ENCODE data around the gene DMD.
"Not testable (repeated sequence)": the region's sequence is repeated elsewhere in the genome, so short reads cannot be mapped to it uniquely, and the experiment has no call there.

Gene DMD

DNA sequence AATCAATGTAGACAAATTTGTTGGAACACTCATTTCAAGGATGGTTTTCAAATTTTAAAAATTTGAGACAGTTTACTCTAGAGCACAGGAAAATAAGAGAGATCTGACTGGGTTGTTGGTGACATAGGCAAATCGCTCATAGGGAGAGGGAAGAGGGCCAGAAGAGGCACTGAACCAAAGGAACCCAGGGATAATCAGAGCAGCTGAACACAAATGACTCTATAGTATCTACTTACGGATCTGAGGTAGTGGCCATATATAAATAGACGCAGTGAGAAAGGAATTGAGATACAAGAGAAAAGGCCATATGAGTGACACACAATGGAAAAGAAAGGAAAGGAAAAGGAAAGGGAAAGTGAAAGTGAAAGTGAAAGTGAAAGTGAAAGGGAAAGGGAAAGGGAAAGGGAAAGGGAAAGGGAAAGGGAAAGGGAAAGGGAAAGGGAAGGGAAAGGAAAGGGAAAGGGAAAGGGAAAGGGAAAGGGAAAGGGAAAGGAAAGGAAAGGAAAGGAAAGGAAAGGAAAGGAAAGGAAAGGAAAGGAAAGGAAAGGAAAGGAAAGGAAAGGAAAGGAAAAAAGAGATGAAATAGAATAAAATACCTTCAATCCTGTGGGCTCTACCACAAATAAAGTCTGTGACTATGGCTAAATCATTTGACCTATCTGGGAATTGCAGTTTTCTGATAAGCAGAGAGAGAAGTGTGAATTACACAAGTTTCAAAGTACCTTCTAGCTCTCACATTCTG, 759.2 kb downstream of the DMD start:
- no peak for DNase-seq

GRCh38 chrX:32448945-32449344, 762.4 kb downstream of the DMD start:
- no peak for DNase-seq

GRCh38 chrX:32448320-32448719, 763.0 kb downstream of the DMD start:
- no peak for DNase-seq

GRCh38 chrX:32447640-32448039, 763.7 kb downstream of the DMD start:
- no peak for DNase-seq

GRCh38 chrX:32443841-32444240, 767.5 kb downstream of the DMD start:
- no peak for DNase-seq

DNA sequence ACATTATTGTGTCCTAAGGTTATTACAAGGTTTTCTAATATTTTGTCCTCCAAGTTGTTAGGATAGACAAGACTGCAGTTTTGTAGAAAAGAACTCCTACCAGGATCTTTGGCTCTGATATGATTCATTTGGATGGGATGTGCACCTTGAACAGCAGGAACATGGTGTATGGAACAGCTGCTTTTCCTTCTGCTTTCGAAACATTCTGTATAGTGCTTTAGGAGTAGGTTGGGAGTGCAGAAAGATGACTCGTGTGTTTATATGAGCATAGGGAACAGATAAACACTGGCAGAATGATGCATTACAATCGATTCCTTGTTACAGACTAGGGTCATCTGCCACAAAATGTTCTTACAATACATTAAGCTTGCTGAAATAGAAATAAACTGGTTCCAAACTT, 790.1 kb downstream of the DMD start:
- no peak for DNase-seq

DNA sequence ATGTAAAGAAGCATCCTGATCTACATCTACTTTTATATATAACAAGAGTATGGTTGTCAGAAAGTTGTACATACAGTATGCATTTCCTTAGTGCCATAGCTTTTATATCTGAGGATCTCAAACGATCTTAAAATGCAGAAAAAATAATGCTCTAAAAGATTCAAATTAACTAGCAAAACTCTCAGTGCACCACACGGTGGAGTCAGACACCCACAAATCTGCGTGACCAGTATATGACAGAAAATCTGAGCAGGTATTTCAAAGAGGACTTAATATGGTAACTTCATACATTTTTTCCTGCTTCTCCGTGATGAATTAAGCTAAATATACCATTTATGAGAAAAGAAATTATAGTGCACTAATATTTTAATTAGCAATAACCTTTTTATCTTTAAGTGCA, 803.0 kb downstream of the DMD start:
- no peak for DNase-seq

DNA sequence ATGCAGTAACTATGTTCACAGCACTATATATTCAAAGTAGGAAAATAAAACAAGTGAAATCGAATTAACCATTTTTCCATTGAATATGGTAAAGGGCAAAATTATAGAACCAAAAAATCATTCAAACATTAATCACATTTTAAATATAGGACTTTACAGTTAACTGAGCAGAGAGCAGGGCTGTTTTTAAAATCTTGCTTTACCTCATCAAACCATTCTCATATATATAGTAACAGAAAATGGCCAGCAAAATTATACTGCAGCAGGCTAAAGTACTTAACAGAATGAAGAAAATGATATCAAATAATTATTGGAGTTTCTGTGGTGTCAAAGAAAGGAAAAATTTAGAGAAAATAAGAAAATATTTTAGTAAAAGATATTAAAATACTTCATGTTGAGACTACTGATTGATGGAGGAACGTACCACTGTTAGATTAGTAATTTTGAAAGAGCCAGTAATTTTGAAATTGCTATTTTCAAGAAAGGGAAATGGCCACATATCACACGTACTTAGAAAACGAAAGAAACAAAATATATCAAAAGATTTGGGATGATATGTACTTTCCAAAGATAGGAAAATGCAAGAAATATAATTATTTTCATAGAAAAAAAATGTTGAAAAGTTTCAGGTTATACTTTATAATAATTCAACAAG, 813.7 kb downstream of the DMD start:
- DNase-seq, result no peak

GRCh38 chrX:32395878-32396277, 815.5 kb downstream of the DMD start:
- DNase-seq, result no peak

DNA sequence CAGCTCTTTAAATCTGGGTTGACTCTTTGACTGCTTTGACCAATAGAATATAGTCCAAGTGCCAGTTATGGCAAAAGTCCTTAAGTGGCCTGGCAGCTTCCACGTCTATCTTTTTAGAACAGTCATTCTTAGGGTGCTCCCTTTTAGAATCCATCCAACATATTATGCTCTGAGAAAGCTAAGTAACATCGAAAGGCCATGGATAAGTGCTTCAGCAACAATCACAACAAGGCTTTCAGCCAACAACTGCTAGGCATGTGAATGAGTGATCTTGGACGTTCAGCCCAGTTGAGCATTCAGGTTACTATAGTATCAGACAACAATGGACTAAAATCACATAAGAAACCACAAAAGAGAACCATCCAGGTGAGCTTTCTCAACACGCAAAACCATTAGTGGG, 818.7 kb downstream of the DMD start:
- DNase-seq, result no peak

DNA sequence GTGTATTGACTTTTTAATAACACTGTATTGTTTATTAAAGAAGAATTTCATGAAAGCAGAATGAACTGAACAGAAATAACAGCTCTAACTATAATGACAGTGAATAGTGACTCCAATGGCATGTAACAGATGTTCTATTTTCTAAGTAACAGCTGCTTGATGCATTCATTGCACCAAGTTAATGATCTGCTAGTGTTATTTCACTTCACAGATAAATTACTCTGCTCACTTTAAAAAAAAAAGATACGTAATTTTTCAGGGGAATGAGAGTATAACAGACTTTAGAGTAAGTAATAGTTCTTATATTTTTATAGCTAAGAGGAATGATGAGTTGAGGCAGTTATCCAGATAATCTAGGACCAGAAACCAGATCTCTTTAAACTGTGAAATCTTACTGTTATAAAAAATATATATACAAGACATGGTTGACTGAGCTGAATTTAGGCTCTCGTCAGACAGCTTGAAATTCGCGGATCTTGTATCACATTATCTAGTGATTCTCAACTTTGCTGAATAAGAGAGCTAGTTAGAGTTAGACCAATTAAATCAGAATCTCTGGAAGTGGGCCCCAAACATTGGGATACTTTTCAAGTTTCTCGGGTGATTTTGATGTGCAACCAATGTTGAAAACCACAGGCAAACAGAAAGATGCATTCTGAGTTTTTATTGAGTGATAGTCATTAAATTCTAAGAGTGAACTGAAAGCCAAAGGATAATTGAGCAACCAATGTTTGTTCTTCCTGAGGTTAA, 840.7 kb downstream of the DMD start:
- DNase-seq, result no peak

DNA sequence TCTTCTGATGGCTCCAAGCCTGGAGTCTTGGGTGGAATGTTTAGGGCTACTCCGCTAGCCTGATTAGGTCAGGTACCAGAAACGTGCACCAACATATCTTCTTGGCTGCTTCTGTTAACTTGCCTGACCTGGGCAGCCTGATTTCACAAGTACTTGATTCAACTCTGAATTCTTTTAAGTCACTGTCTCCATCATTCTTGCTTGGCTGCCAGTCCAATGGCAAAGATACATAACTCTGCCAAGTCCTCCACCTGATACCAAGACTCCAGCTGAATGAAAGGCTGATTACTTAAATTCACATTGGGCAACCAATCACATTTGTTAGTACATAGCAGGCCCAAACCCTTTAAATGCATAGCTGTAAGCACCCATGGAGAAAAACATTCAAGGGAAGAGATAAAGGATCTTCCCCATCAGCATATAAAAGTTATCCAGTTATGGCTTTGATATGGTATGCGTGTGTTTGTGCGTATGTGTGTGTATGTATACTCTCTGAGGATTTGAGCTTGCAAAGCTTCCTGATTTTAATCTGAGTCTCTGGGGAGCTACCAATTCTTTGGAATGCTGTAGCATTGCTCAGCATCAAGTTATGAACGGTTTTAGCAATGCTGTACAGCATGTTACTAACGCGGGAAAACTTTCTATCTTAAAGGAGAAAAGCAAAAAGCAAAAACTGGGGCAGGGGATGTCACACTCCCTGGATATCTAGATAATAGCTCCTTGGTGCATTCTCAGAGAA, 917.2 kb downstream of the DMD start:
- no peak for DNase-seq

GRCh38 chrX:32289356-32289755, 922.0 kb downstream of the DMD start:
- no peak for DNase-seq

DNA sequence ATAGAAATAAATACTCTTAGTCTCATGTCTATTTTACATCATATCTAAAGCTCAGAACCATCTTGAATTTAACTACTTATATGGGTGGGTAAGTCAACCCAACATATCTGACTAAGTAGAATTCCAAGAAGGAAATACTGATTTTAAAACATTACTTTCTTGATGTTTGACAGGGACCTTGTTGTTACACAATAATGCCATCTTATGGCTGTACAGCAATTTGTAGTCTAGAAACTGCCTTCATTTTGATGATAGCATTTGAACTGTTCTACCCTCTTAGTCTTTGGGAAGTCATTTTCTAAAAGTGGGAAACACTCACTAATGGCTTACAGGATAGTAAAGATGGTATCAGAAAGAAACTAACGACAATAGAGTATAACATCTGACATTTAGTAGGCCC, 929.5 kb downstream of the DMD start:
- no peak for DNase-seq

- DNase-seq, result no peak
Measured at GRCh38 chrX:32280921-32281320, 930.4 kb downstream of the DMD start.

DNA sequence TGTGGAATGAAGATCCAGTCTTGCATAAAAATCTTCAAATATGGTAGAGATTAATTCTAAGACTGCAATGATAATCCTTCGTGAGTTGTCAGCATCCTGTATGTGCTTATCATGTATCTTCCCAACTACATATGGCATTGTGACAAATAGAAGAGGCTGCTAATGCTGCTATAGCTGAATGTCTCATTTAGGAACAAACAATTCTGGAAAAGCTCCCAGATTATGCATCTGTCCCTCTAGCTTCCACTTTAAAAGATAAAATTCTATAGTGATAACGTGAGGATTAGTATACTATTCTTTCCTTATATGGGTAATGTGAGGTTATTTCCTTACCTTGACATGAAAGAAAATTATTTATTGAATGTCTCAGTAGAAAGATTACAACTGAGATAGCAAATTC, 930.9 kb downstream of the DMD start:
- no peak for DNase-seq

GRCh38 chrX:32276153-32276552, 935.2 kb downstream of the DMD start:
- DNase-seq, result no peak

DNA sequence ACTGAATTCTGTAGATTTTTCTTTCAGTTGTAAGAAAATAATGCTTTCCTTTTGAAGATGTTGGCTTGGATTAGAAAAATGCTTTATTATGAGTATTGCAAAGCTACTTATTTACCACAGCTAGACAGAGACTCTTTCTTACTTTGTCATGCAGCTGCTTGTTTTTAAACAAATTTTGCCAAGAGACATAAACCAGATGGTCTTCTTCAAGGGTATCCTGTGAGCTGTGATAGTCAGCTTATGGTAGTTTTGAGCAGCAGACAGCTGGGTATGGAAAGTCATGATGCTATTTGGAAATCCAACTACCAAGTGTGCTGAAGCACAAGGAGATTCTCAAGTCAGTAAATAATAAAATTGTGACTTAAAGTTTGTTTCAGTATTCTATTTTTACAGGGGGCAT, 941.5 kb downstream of the DMD start:
- no peak for DNase-seq

DNA sequence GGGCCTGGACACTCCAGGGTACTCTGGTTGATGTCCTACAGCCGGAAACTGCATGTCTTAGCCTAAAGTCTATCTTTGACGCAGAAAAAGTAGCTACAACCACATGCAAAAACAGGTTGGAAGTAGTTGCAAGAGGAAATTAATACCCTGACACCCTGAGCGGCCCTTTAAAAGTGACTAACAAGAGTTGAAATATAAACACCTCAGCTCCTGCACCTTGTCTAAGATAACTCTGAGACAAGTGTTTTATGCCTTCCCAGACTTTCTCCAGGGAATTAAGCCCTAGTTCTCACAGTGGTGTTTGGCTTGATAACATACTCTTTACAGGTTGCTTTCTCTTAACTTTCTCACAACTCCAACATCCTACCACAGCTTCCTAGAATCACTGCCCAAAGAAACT, 943.1 kb downstream of the DMD start:
- no peak for DNase-seq

GRCh38 chrX:32267796-32268195, 943.6 kb downstream of the DMD start:
- DNase-seq, result no peak

DNA sequence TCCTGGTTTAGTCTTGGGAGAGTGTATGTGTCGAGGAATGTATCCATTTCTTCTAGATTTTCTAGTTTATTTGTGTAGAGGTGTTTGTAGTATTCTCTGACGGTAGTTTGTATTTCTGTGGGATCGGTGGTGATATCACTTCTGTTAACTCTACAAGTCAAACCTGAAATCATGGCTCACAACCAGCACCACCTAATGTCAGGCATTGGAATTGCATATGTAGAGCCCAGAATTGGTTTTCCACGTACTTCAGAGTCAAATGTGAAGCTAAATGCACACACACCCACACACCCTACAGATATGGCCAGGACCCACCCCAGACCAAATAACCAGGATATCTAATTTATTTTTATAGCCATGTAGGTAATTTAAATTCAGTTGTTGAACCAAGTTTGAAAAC, 964.7 kb downstream of the DMD start:
- not testable (repeated sequence) for DNase-seq

GRCh38 chrX:32195611-32196010, 1015.7 kb downstream of the DMD start:
- no peak for DNase-seq

DNA sequence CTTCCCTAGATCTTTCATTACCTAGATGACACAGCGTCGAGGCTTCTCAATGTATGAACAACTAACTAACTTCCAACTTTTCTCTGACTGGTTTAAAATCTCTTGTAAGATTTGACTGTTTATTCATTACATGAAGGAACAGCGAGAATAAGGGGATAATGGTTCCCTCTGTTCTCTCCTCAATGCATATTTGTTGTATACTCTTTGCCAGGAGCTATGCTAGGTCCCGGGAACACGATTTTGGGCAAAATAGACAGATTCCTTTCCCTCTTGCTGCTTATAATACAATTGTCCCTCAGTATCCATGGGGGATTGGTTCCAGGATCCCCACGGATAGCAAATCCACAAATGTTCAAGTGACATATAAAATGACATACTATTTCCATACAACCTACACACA, 1020.0 kb downstream of the DMD start:
- DNase-seq, result no peak

- DNase-seq, result no peak
Measured at GRCh38 chrX:32185160-32185559, 1026.2 kb downstream of the DMD start.
